ENCODE measurements around the gene ATXN7L3. TPM values are rescaled to one million over a fixed set of nuclear protein-coding genes. Genes with fewer than 3 reads are reported as not detected.

Gene ATXN7L3
- total RNA-seq, 1 donor from 2014 or later: 66.7 TPM

- DNase-seq (ENCODE audit: low spot score): peak; percentile 91
These were observed 18.8 kb upstream of the ATXN7L3 start for GRCh38 chr17:44218344-44219107.

GRCh38 chr17:44217738-44218343 lies 18.2 kb upstream of the ATXN7L3 start:
- peak; percentile 64 for DNase-seq (ENCODE audit: low spot score)

- no peak for DNase-seq (ENCODE audit: low spot score)
These were observed 17.0 kb upstream of the ATXN7L3 start for GRCh38 chr17:44216694-44217093.

- DNase-seq (ENCODE audit: low spot score): no peak
These were observed 16.5 kb upstream of the ATXN7L3 start for GRCh38 chr17:44216173-44216572.

GRCh38 chr17:44214896-44215295 lies 15.2 kb upstream of the ATXN7L3 start:
- DNase-seq (ENCODE audit: low spot score): no peak

- DNase-seq (ENCODE audit: low spot score): no peak
These were observed 14.5 kb upstream of the ATXN7L3 start for GRCh38 chr17:44214230-44214494.

- DNase-seq (ENCODE audit: low spot score): no peak
These were observed 13.9 kb upstream of the ATXN7L3 start for GRCh38 chr17:44213403-44214229.

- DNase-seq (ENCODE audit: low spot score): no peak
These were observed 13.1 kb upstream of the ATXN7L3 start for GRCh38 chr17:44212507-44213402.

- DNase-seq (ENCODE audit: low spot score): no peak
These were observed 11.9 kb upstream of the ATXN7L3 start for GRCh38 chr17:44211281-44212265.

GRCh38 chr17:44210342-44211192 lies 10.9 kb upstream of the ATXN7L3 start:
- DNase-seq (ENCODE audit: low spot score): peak; percentile 86

- no peak for DNase-seq (ENCODE audit: low spot score)
These were observed 10.2 kb upstream of the ATXN7L3 start for GRCh38 chr17:44209786-44210341.

- no peak for DNase-seq (ENCODE audit: low spot score)
These were observed 8.1 kb upstream of the ATXN7L3 start for GRCh38 chr17:44207743-44208142.

- no peak for DNase-seq (ENCODE audit: low spot score)
These were observed 7.6 kb upstream of the ATXN7L3 start for GRCh38 chr17:44207319-44207718.

- DNase-seq (ENCODE audit: low spot score): no peak
These were observed 7.1 kb upstream of the ATXN7L3 start for GRCh38 chr17:44206825-44207155.

- DNase-seq (ENCODE audit: low spot score): no peak
These were observed 6.5 kb upstream of the ATXN7L3 start for GRCh38 chr17:44205962-44206824.

- no peak for DNase-seq (ENCODE audit: low spot score)
These were observed 4.8 kb upstream of the ATXN7L3 start for GRCh38 chr17:44204441-44204882.

- DNase-seq (ENCODE audit: low spot score): no peak
These were observed 4.2 kb upstream of the ATXN7L3 start for GRCh38 chr17:44203731-44204440.

GRCh38 chr17:44202756-44203155 lies 3.1 kb upstream of the ATXN7L3 start:
- no peak for DNase-seq (ENCODE audit: low spot score)

All from ureter (tissue), 1 donor.